ENCODE results near the gene GAST.

Gene GAST

DNA sequence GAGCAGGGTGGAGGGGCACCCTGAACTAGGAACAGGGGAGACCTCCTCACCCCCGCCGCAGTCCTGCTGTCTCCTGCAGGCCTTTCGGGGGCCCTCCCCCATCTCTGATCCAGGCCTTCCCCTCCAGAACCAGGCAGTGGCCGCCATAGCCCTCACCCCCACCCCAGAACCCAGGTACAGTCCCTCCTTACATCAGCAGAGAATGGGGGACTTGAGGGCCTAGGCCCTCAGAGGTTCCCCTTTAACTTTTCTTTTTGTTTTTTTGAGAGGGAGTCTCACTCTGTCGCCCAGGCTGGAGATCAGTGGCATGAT is 26.6 kb downstream of the GAST start:
- Histone ChIP-seq H3K9me3 (ENCODE audit: control insufficient read depth in 5 of 5, low read length in 5 of 5) (no peaks in the 10 kb centered on the region), H3K9ac (ENCODE audit: low read length in 5 of 5) (no peak overlapping the region), H3K36me3 (ENCODE audit: control insufficient read depth in 5 of 5, insufficient read depth in 5 of 5, low read length in 5 of 5) (no peaks in the 10 kb centered on the region), H3K4me3 (ENCODE audit: low read depth in 1 of 5, low read length in 5 of 5) (no peak overlapping the region), H3K27me3 (ENCODE audit: control insufficient read depth in 5 of 5, insufficient read depth in 4 of 5, low read length in 5 of 5) (peaks cover 18 to 34% (median 26%) of the 10 kb centered on the region in 5 donors), H3K27ac (ENCODE audit: low read depth, low read length) (no peak overlapping the region), H3K4me1 (ENCODE audit: control insufficient read depth in 5 of 5, insufficient read depth in 5 of 5, low read length in 5 of 5) (peaks cover 0 to 20% (median 17%) of the 10 kb centered on the region in 5 donors)

DNA sequence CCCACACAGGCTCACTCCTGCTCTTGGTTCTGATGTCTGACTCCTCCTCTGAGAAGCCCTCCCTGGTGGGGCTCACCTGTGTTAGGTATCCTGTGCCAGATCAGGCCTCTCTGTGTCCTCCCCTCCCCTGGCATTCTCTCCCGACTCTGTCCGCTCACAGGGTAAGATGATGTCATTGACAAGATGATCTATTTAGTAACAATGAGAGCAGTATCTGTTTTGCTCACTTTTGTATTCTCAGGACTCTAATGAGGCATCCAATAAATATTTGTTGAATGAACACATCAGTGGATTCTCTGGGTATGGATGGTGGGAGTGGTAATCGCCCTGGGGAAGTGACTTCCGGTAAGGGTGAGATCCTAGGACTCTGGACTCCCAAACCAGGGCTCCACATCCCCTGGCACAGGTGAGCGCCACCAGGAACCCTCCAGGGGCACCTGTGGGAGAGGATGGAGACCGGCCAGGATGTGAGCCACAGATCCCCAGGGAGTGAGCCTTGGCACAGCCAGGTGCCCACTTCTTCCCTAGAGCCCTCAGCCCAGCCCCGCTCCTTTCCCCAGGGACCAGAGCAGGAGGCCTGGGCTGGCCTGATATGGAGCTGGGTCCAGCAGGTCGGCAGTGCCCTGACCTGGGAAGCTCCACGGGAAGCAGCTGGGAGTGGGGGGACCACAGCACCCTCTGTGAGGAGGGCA is 27.7 kb downstream of the GAST start:
- Histone ChIP-seq H3K4me3 (ENCODE audit: low read depth in 1 of 5, low read length in 5 of 5) (no peak overlapping the region), H3K4me1 (ENCODE audit: control insufficient read depth in 5 of 5, insufficient read depth in 5 of 5, low read length in 5 of 5) (peaks cover 0 to 10% (median 6%) of the 10 kb centered on the region in 5 donors), H3K36me3 (ENCODE audit: control insufficient read depth in 5 of 5, insufficient read depth in 5 of 5, low read length in 5 of 5) (no peaks in the 10 kb centered on the region), H3K27me3 (ENCODE audit: control insufficient read depth in 5 of 5, insufficient read depth in 4 of 5, low read length in 5 of 5) (peaks cover 8 to 24% (median 17%) of the 10 kb centered on the region in 5 donors), H3K27ac (ENCODE audit: low read depth, low read length) (no peak overlapping the region), H3K9me3 (ENCODE audit: control insufficient read depth in 5 of 5, low read length in 5 of 5) (no peaks in the 10 kb centered on the region), H3K9ac (ENCODE audit: low read length in 5 of 5) (no peak overlapping the region)

DNA sequence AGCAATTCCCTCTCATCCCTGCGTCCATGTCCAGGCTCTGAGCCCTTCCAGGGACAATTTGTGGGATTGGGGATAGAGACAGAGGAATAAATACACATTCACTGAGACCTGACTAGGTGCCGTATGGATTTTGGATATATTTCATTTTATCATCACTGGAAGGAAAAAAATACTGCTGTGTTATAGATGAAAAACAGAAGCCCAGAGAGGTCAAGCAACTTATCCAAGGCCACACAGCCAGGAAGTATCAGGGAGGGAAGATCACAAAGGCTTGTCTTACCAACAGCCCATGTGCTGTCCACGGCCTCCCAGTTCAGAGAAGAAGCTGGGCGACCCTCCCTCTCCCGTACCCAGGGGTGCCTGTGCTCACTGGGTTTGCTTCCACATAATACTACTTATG is 28.4 kb downstream of the GAST start:
- no peak overlapping the region for H3K9ac ChIP-seq (ENCODE audit: low read length in 5 of 5)
- H3K9me3 ChIP-seq (ENCODE audit: control insufficient read depth in 5 of 5, low read length in 5 of 5): no peaks in the 10 kb centered on the region
- no peaks in the 10 kb centered on the region for H3K36me3 ChIP-seq (ENCODE audit: control insufficient read depth in 5 of 5, insufficient read depth in 5 of 5, low read length in 5 of 5)
- no peak overlapping the region for H3K27ac ChIP-seq (ENCODE audit: low read depth, low read length)
- H3K4me1 ChIP-seq (ENCODE audit: control insufficient read depth in 5 of 5, insufficient read depth in 5 of 5, low read length in 5 of 5): peaks cover 0 to 6% (median 3%) of the 10 kb centered on the region in 5 donors
- H3K27me3 ChIP-seq (ENCODE audit: control insufficient read depth in 5 of 5, insufficient read depth in 4 of 5, low read length in 5 of 5): peaks cover 5 to 18% (median 11%) of the 10 kb centered on the region in 5 donors
- no peak overlapping the region for H3K4me3 ChIP-seq (ENCODE audit: low read depth in 1 of 5, low read length in 5 of 5)

DNA sequence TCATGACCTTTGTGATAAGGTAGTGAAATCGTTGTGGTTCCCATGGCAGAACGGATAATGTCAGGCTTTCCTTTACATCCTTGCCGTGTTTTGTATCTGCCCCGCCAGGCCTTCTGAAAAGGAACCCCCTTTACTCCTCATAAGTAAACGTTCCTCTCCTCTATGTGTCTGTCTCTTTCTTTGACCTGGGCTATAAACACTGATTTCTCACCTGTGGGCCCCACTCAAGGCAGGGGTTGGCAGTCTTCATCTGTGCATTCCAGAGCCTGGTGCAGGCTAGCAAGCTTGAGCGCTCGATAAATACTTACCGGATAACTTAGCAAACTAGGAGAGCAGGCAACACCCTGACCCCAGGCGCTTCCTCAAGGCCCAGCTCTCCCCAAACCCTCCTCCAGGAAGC is 29.6 kb downstream of the GAST start:
- no peaks in the 10 kb centered on the region for H3K9me3 ChIP-seq (ENCODE audit: control insufficient read depth in 5 of 5, low read length in 5 of 5)
- H3K4me1 ChIP-seq (ENCODE audit: control insufficient read depth in 5 of 5, insufficient read depth in 5 of 5, low read length in 5 of 5): peaks cover 0 to 6% (median 3%) of the 10 kb centered on the region in 5 donors
- H3K9ac ChIP-seq (ENCODE audit: low read length in 5 of 5): no peak overlapping the region
- H3K27ac ChIP-seq (ENCODE audit: low read depth, low read length): no peak overlapping the region
- no peak overlapping the region for H3K4me3 ChIP-seq (ENCODE audit: low read depth in 1 of 5, low read length in 5 of 5)
- H3K36me3 ChIP-seq (ENCODE audit: control insufficient read depth in 5 of 5, insufficient read depth in 5 of 5, low read length in 5 of 5): no peaks in the 10 kb centered on the region
- H3K27me3 ChIP-seq (ENCODE audit: control insufficient read depth in 5 of 5, insufficient read depth in 4 of 5, low read length in 5 of 5): peaks cover 0 to 7% (median 6%) of the 10 kb centered on the region in 5 donors

DNA sequence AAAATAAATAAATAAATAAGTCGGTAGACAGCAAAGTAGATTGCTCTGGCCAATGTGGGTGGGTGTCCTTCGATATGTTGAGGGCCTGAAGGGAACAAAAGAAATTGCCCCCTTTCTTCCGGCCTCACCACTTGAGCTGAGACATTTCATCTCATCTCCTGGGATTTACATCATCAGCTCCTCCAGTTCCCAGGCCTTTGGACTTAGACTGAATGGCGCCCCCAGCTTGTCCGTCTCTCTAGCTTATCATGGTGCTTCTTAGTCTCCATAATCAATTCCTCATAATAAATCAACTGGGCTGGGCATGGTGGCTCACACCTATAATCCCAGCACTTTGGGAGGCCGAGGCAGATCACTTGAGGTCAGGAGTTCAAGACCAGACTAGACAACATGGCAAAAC is 36.1 kb downstream of the GAST start:
- Histone ChIP-seq H3K27ac (ENCODE audit: low read depth, low read length) (no peak overlapping the region), H3K27me3 (ENCODE audit: control insufficient read depth in 5 of 5, insufficient read depth in 4 of 5, low read length in 5 of 5) (no peaks in the 10 kb centered on the region), H3K36me3 (ENCODE audit: control insufficient read depth in 5 of 5, insufficient read depth in 5 of 5, low read length in 5 of 5) (no peaks in the 10 kb centered on the region), H3K9me3 (ENCODE audit: control insufficient read depth in 5 of 5, low read length in 5 of 5) (no peaks in the 10 kb centered on the region), H3K9ac (ENCODE audit: low read length in 5 of 5) (no peak overlapping the region), H3K4me1 (ENCODE audit: control insufficient read depth in 5 of 5, insufficient read depth in 5 of 5, low read length in 5 of 5) (no peaks in the 10 kb centered on the region), H3K4me3 (ENCODE audit: low read depth in 1 of 5, low read length in 5 of 5) (no peak overlapping the region)

DNA sequence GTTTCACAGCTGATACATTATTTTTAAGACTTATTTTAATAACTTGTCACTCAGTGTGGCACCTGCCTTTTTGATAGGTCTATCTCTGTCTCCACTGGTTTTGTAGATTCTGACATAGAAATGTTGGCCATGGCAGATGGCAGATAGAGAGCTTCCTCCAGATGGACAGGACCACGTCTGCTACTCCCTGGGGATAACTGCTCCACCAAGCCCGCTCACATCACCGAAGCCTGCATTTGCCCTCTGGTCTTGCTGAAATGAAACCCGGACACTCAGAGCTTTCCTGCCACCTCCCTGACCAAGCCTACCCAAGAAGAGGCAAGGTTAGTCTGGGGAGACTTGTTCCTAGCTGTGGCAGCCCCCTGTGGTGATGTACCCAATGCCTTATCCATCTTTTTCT is 38.7 kb downstream of the GAST start:
- Histone ChIP-seq H3K9ac (ENCODE audit: low read length in 5 of 5) (no peak overlapping the region), H3K9me3 (ENCODE audit: control insufficient read depth in 5 of 5, low read length in 5 of 5) (no peaks in the 10 kb centered on the region), H3K4me3 (ENCODE audit: low read depth in 1 of 5, low read length in 5 of 5) (no peak overlapping the region), H3K27me3 (ENCODE audit: control insufficient read depth in 5 of 5, insufficient read depth in 4 of 5, low read length in 5 of 5) (no peaks in the 10 kb centered on the region), H3K4me1 (ENCODE audit: control insufficient read depth in 5 of 5, insufficient read depth in 5 of 5, low read length in 5 of 5) (no peaks in the 10 kb centered on the region), H3K27ac (ENCODE audit: low read depth, low read length) (no peak overlapping the region), H3K36me3 (ENCODE audit: control insufficient read depth in 5 of 5, insufficient read depth in 5 of 5, low read length in 5 of 5) (peaks cover 0 to 24% (median 12%) of the 10 kb centered on the region in 5 donors)

DNA sequence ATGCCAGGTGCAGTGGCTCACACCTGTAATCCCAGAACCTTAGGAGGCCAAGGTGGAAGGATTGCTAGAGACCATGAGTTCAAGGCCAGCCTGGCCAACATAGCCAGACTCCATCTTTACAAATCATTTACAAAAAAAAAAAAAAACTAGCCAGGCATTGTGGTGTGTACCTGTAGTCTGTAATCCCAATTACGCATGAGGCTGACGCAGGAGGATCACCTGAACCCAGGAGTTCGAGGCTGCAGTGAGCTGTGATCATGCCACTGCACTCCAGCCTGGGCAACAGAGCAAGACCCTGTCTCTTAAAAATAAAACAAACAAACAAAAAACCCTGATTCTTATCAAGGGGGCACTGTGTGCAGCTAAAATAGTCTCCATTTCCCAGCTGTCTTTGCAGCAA is 39.2 kb downstream of the GAST start:
- Histone ChIP-seq H3K9ac (ENCODE audit: low read length in 5 of 5) (no peak overlapping the region), H3K36me3 (ENCODE audit: control insufficient read depth in 5 of 5, insufficient read depth in 5 of 5, low read length in 5 of 5) (peaks cover 0 to 29% (median 15%) of the 10 kb centered on the region in 5 donors), H3K4me1 (ENCODE audit: control insufficient read depth in 5 of 5, insufficient read depth in 5 of 5, low read length in 5 of 5) (no peaks in the 10 kb centered on the region), H3K27me3 (ENCODE audit: control insufficient read depth in 5 of 5, insufficient read depth in 4 of 5, low read length in 5 of 5) (no peaks in the 10 kb centered on the region), H3K9me3 (ENCODE audit: control insufficient read depth in 5 of 5, low read length in 5 of 5) (no peaks in the 10 kb centered on the region), H3K4me3 (ENCODE audit: low read depth in 1 of 5, low read length in 5 of 5) (no peak overlapping the region), H3K27ac (ENCODE audit: low read depth, low read length) (no peak overlapping the region)

DNA sequence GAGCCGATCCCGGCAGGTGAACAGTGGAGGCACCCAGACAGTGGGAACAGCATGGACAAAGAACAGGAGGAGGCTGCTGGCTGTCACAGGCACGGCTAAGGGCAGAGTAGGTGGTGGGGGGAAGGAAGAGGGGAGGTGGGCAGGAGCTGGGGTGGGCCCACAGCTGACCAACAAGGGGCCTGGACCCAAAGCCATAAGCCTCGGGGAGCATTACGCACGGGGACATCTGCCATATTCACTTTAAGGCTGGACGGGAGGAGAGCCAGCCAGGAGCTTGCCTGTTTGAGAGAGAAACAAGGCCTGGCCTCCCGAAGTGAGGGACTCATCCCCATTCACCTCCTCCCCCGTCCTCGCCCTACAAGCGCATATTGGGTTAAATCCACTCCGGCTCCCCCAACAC is 41.9 kb downstream of the GAST start:
- H3K9me3 ChIP-seq (ENCODE audit: control insufficient read depth in 5 of 5, low read length in 5 of 5): no peaks in the 10 kb centered on the region
- H3K27ac ChIP-seq (ENCODE audit: low read depth, low read length): no peak overlapping the region
- no peak overlapping the region for H3K4me3 ChIP-seq (ENCODE audit: low read depth in 1 of 5, low read length in 5 of 5)
- no peak overlapping the region for H3K9ac ChIP-seq (ENCODE audit: low read length in 5 of 5)
- H3K4me1 ChIP-seq (ENCODE audit: control insufficient read depth in 5 of 5, insufficient read depth in 5 of 5, low read length in 5 of 5): no peaks in the 10 kb centered on the region
- H3K27me3 ChIP-seq (ENCODE audit: control insufficient read depth in 5 of 5, insufficient read depth in 4 of 5, low read length in 5 of 5): no peaks in the 10 kb centered on the region
- peaks cover 0 to 55% (median 36%) of the 10 kb centered on the region in 5 donors for H3K36me3 ChIP-seq (ENCODE audit: control insufficient read depth in 5 of 5, insufficient read depth in 5 of 5, low read length in 5 of 5)

DNA sequence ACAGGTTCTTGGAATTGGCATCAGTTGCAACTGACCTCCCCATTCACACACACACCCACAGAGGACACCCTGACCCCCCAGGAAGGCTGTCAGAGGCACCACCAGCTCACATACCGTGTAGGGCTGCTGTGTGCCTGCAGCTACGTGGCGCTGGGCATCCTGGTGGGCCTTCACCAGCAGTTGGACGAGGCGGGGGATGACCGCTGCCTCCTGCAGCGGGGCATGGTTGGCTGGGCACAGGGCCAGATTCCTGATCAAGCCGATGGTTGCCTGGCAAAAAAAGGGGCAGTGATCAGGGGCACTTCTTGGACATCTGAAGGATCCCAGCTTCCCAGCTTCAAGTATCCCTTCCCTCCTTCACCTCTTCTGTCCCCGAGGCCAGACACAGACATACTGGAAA is 46.5 kb downstream of the GAST start:
- Histone ChIP-seq H3K36me3 (ENCODE audit: control insufficient read depth in 5 of 5, insufficient read depth in 5 of 5, low read length in 5 of 5) (peaks cover 0 to 92% (median 70%) of the 10 kb centered on the region in 5 donors), H3K9ac (ENCODE audit: low read length in 5 of 5) (no peak overlapping the region), H3K27ac (ENCODE audit: low read depth, low read length) (no peak overlapping the region), H3K4me1 (ENCODE audit: control insufficient read depth in 5 of 5, insufficient read depth in 5 of 5, low read length in 5 of 5) (no peaks in the 10 kb centered on the region), H3K9me3 (ENCODE audit: control insufficient read depth in 5 of 5, low read length in 5 of 5) (no peaks in the 10 kb centered on the region), H3K4me3 (ENCODE audit: low read depth in 1 of 5, low read length in 5 of 5) (no peak overlapping the region), H3K27me3 (ENCODE audit: control insufficient read depth in 5 of 5, insufficient read depth in 4 of 5, low read length in 5 of 5) (no peaks in the 10 kb centered on the region)

DNA sequence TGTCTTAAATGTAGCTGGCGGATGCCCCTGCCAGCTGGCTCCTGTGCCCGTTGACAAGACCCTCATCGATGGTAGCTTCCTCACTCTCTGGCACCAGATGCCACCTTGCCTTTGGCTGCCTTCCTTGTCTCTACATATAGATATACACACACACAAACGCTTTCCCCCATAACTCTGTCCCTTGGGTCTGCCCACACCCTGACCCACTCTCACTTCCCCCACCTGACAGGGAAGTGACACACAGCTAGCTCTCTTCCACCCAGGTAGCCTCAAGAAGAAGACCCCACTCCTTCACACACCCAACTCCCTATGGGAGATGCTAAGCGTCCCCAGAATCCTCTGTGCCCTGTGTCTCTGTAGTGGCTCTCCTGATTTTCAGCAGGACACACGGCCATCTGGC is 48.7 kb downstream of the GAST start:
- Histone ChIP-seq H3K9me3 (ENCODE audit: control insufficient read depth in 5 of 5, low read length in 5 of 5) (no peaks in the 10 kb centered on the region), H3K27me3 (ENCODE audit: control insufficient read depth in 5 of 5, insufficient read depth in 4 of 5, low read length in 5 of 5) (no peaks in the 10 kb centered on the region), H3K4me3 (ENCODE audit: low read depth in 1 of 5, low read length in 5 of 5) (no peak overlapping the region), H3K4me1 (ENCODE audit: control insufficient read depth in 5 of 5, insufficient read depth in 5 of 5, low read length in 5 of 5) (no peaks in the 10 kb centered on the region), H3K36me3 (ENCODE audit: control insufficient read depth in 5 of 5, insufficient read depth in 5 of 5, low read length in 5 of 5) (peaks cover 2 to 91% (median 75%) of the 10 kb centered on the region in 5 donors), H3K9ac (ENCODE audit: low read length in 5 of 5) (no peak overlapping the region), H3K27ac (ENCODE audit: low read depth, low read length) (no peak overlapping the region)
